SJCRH30 (cell line): ENCODE results near the gene CCDC57. TPM values are rescaled to one million over a fixed set of nuclear protein-coding genes. Genes with fewer than 3 reads are reported as not detected.

Experiments used
- DNase-seq, 2 experiments: peaks; one replicate each; pipeline ENCODE4 v3.0.0-alpha.2; 2015 to 2020
- H3K27ac ChIP-seq: fragments of 250-450 bp; sonication (Bioruptor Pico); 2 replicates; pipeline ENCODE4 v1.5.1; 2020; ENCODE audit warnings: mild to moderate bottlenecking, moderate library complexity
- H3K27me3 ChIP-seq: fragments of 250-450 bp; sonication (Bioruptor Pico); 2 replicates; pipeline ENCODE4 v1.5.1; 2020; ENCODE audit warnings: mild to moderate bottlenecking, moderate library complexity
- H3K36me3 ChIP-seq: fragments of 250-450 bp; sonication (Bioruptor Pico); 2 replicates; pipeline ENCODE4 v1.5.1; 2020; ENCODE audit warnings: mild to moderate bottlenecking, moderate library complexity
- H3K4me1 ChIP-seq: fragments of 250-450 bp; sonication (Bioruptor Pico); 2 replicates; pipeline ENCODE4 v1.5.1; 2020; ENCODE audit warnings: mild to moderate bottlenecking, moderate library complexity
- H3K4me3 ChIP-seq: fragments of 250-450 bp; sonication (Bioruptor Pico); 2 replicates; pipeline ENCODE4 v1.5.1; 2020; ENCODE audit warnings: mild to moderate bottlenecking, moderate library complexity
- H3K9me3 ChIP-seq: fragments of 250-450 bp; sonication (Bioruptor Pico); replicated peaks from 2 replicates; pipeline ENCODE4 v1.5.1; 2020; ENCODE audit warnings: mild to moderate bottlenecking, moderate library complexity
- total RNA-seq: library from RNA; depleted of rRNA; stranded (reverse); fragments of >200 nt; shearing (Covaris generic); gene quantifications from 2 replicates; pipeline ENCODE4 v1.2.3, GENCODE V29; 2014

Gene CCDC57
- total RNA-seq, 1 experiment from 2014 or later, result 23.5 TPM

- H3K36me3 ChIP-seq, result no peaks in the 10 kb centered on the region
- peaks cover 5% of the 10 kb centered on the region; the same call in 1 of the 2 replicates for H3K4me1 ChIP-seq
- no peak overlapping the region for H3K27ac ChIP-seq
- DNase-seq, result no peak
- H3K27me3 ChIP-seq, result no peaks in the 10 kb centered on the region
- H3K9me3 ChIP-seq, result no peaks in the 10 kb centered on the region
- H3K4me3 ChIP-seq, result no peak overlapping the region
These were observed 142.0 kb downstream of the CCDC57 start for GRCh38 chr17:82070611-82071010.

- peaks cover 14% of the 10 kb centered on the region for H3K36me3 ChIP-seq
- no peaks in the 10 kb centered on the region for H3K27me3 ChIP-seq
- H3K4me3 ChIP-seq, result peak within 1 kb of the TSS; percentile 97
- H3K27ac ChIP-seq, result peak within 1 kb of the TSS; percentile 31; the same call in 1 of the 2 replicates
- H3K9me3 ChIP-seq, result no peaks in the 10 kb centered on the region
- peak; percentile 63 to 76 for DNase-seq
- peaks cover 10% of the 10 kb centered on the region; the same call in 1 of the 2 replicates for H3K4me1 ChIP-seq
These were observed 146.9 kb downstream of the CCDC57 start, which contains the start of gene DUS1L for GRCh38 chr17:82065638-82066303. DUS1L (minus strand) TSS chr17:82065804; CDS start chr17:82065059, 745 bp downstream.

- peak overlapping the region; percentile 97 for H3K4me3 ChIP-seq
- H3K9me3 ChIP-seq, result no peaks in the 10 kb centered on the region
- H3K27me3 ChIP-seq, result no peaks in the 10 kb centered on the region
- DNase-seq, result peak in 1 of 2 experiments; percentile 54
- H3K36me3 ChIP-seq, result peaks cover 18% of the 10 kb centered on the region
- H3K27ac ChIP-seq, result peak overlapping the region; percentile 26; the same call in 1 of the 2 replicates
- peaks cover 10% of the 10 kb centered on the region; the same call in 1 of the 2 replicates for H3K4me1 ChIP-seq
These were observed 147.4 kb downstream of the CCDC57 start for GRCh38 chr17:82065193-82065637.

GRCh38 chr17:82064433-82065192, 148.0 kb downstream of the CCDC57 start:
- H3K27ac ChIP-seq, result no peak overlapping the region; the same call in 1 of the 2 replicates

GRCh38 chr17:82063424-82064415, 148.9 kb downstream of the CCDC57 start:
- Histone ChIP-seq H3K27ac (no peak overlapping the region), H3K4me3 (no peak overlapping the region), H3K27me3 (no peaks in the 10 kb centered on the region), H3K4me1 (peaks cover 14% of the 10 kb centered on the region; the same call in 1 of the 2 replicates), H3K36me3 (peaks cover 21% of the 10 kb centered on the region), H3K9me3 (no peaks in the 10 kb centered on the region)
- no peak for DNase-seq

More at GRCh38 chr17:82064433-82065192, 148.0 kb downstream of the CCDC57 start:
- Histone ChIP-seq H3K4me3 (peak overlapping the region; percentile 97), H3K4me1 (peaks cover 12% of the 10 kb centered on the region; the same call in 1 of the 2 replicates), H3K27me3 (no peaks in the 10 kb centered on the region), H3K36me3 (peaks cover 18% of the 10 kb centered on the region), H3K9me3 (no peaks in the 10 kb centered on the region)
- DNase-seq, result no peak

- peaks cover 14% of the 10 kb centered on the region; the same call in 1 of the 2 replicates for H3K4me1 ChIP-seq
- no peak for DNase-seq
- peaks cover 28% of the 10 kb centered on the region for H3K36me3 ChIP-seq
These were observed 149.7 kb downstream of the CCDC57 start for GRCh38 chr17:82062984-82063368.

GRCh38 chr17:82062076-82062983, 150.3 kb downstream of the CCDC57 start:
- no peaks in the 10 kb centered on the region for H3K27me3 ChIP-seq
- peaks cover 14% of the 10 kb centered on the region; the same call in 1 of the 2 replicates for H3K4me1 ChIP-seq
- peaks cover 34% of the 10 kb centered on the region for H3K36me3 ChIP-seq
- H3K4me3 ChIP-seq, result no peak overlapping the region
- DNase-seq, result no peak
- no peak overlapping the region for H3K27ac ChIP-seq
- H3K9me3 ChIP-seq, result no peaks in the 10 kb centered on the region

More at GRCh38 chr17:82062984-82063368, 149.7 kb downstream of the CCDC57 start:
- no peaks in the 10 kb centered on the region for H3K27me3 ChIP-seq
- no peak overlapping the region for H3K4me3 ChIP-seq
- H3K9me3 ChIP-seq, result no peaks in the 10 kb centered on the region
- H3K27ac ChIP-seq, result no peak overlapping the region

- peaks cover 14% of the 10 kb centered on the region; the same call in 1 of the 2 replicates for H3K4me1 ChIP-seq
- H3K9me3 ChIP-seq, result no peaks in the 10 kb centered on the region
- DNase-seq, result no peak
- no peak overlapping the region for H3K4me3 ChIP-seq
- H3K27me3 ChIP-seq, result no peaks in the 10 kb centered on the region
- H3K36me3 ChIP-seq, result peaks cover 45% of the 10 kb centered on the region
- H3K27ac ChIP-seq, result no peak overlapping the region
These were observed 151.4 kb downstream of the CCDC57 start for GRCh38 chr17:82061047-82061925.

GRCh38 chr17:82060614-82061013, 152.0 kb downstream of the CCDC57 start:
- no peaks in the 10 kb centered on the region for H3K27me3 ChIP-seq
- H3K27ac ChIP-seq, result no peak overlapping the region
- no peaks in the 10 kb centered on the region for H3K9me3 ChIP-seq
- peaks cover 51% of the 10 kb centered on the region for H3K36me3 ChIP-seq
- peaks cover 9% of the 10 kb centered on the region; the same call in 1 of the 2 replicates for H3K4me1 ChIP-seq
- no peak for DNase-seq
- H3K4me3 ChIP-seq, result no peak overlapping the region

- DNase-seq, result no peak
- H3K4me3 ChIP-seq, result no peak overlapping the region
- H3K36me3 ChIP-seq, result peaks cover 56% of the 10 kb centered on the region
- peaks cover 8% of the 10 kb centered on the region; the same call in 1 of the 2 replicates for H3K4me1 ChIP-seq
- H3K9me3 ChIP-seq, result no peaks in the 10 kb centered on the region
- no peak overlapping the region for H3K27ac ChIP-seq
- no peaks in the 10 kb centered on the region for H3K27me3 ChIP-seq
These were observed 152.7 kb downstream of the CCDC57 start for GRCh38 chr17:82060001-82060380.

GRCh38 chr17:82059272-82060000, 153.2 kb downstream of the CCDC57 start:
- H3K4me1 ChIP-seq, result peaks cover 3% of the 10 kb centered on the region; the same call in 1 of the 2 replicates
- DNase-seq, result no peak
- no peak overlapping the region for H3K27ac ChIP-seq
- H3K27me3 ChIP-seq, result no peaks in the 10 kb centered on the region
- no peak overlapping the region for H3K4me3 ChIP-seq
- peaks cover 61% of the 10 kb centered on the region for H3K36me3 ChIP-seq
- H3K9me3 ChIP-seq, result no peaks in the 10 kb centered on the region

GRCh38 chr17:82058855-82059249, 153.8 kb downstream of the CCDC57 start:
- H3K4me1 ChIP-seq, result 0 out of 2 replicates have a peak, but pooled peaks cover 3% of the 10 kb centered on the region
- H3K36me3 ChIP-seq, result peaks cover 66% of the 10 kb centered on the region

More at GRCh38 chr17:82058855-82059249, 153.8 kb downstream of the CCDC57 start:
- Histone ChIP-seq H3K27me3 (no peaks in the 10 kb centered on the region), H3K27ac (no peak overlapping the region), H3K4me3 (no peak overlapping the region), H3K9me3 (no peaks in the 10 kb centered on the region)
- no peak for DNase-seq
